Measurements from ENCODE around the gene TMEM98.
"Not testable (repeated sequence)": the region's sequence is repeated elsewhere in the genome, so short reads cannot be mapped to it uniquely, and the experiment has no call there.

The TMEM98 gene

DNA sequence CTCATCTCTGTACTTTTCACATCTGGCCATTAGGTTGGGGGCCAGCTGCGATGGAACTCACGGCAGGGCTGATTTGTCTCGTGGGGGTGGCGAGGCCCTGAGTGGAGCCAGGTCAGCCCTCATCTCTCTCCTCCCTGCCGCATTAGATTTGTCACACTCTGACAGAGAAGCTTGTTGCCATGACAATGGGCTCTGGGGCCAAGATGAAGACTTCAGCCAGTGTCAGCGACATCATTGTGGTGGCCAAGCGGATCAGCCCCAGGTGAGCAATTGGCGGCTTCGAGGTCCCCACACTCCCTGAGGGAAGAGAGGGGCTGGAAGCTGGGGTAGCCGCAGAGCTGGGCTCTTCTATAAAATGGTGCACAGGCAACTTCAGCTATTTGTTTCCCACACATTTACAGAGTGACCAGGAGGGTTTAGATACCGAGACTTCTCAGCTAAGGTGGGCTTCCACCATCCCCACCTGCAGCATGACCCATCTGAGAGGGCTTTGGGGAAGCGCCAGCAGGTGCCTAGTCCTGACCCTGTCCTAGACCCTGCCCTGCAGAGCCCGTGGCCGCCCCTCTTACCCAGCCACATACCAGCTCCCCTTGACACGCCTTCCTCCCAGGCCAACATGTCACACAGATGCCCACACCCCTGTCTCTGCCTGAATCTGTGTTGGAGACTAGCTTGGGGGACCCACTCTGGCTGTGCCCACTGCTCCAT lies 8.4 kb downstream of the TMEM98 start:
- no peak overlapping the region for H3K4me3 ChIP-seq (ENCODE audit: low read depth, low read length)

DNA sequence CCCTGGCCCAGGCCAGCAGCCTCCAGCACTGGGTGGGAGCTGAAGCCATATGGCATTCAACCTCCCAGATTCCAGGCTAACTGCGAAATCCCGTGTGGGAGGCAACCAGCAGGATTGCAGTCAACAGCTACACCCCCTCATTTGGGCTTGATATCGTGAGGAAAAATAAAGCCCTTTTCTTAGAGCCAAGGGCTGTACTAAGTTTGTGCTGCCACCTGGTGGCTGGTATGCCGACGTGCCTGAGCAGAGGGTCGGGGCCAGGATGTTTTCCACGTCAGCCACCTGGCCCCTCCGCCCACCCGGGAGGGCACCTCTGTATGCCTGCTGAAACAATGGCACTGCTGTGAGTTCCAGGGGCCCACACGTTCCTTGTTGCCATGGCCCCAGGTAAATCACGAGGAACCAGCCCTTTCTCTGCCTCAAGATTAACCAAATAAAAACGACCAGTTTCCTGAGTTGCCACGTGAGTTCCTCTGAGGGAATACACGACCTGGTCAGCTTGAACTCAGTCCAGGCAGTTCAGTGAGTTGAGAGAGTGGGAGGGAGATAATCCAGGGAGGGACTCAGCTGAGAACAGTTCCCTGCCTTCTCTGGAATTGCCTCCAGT lies 9.0 kb downstream of the TMEM98 start:
- peak; percentile 39 for DNase-seq (ENCODE audit: low read depth)

More for the DNA sequence above, 8.4 kb downstream of the TMEM98 start:
- no peak for DNase-seq (ENCODE audit: low read depth)

GRCh38 chr17:32940706-32941390 lies 12.9 kb downstream of the TMEM98 start:
- no peak overlapping the region for H3K4me3 ChIP-seq (ENCODE audit: low read depth, low read length)
- no peak for DNase-seq (ENCODE audit: low read depth)

More for the DNA sequence above, 9.0 kb downstream of the TMEM98 start:
- H3K4me3 ChIP-seq (ENCODE audit: low read depth, low read length), result no peak overlapping the region

- DNase-seq (ENCODE audit: low read depth), result no peak
- H3K4me3 ChIP-seq (ENCODE audit: low read depth, low read length), result no peak overlapping the region
Measured at GRCh38 chr17:32941419-32942032, 13.6 kb downstream of the TMEM98 start.

DNA sequence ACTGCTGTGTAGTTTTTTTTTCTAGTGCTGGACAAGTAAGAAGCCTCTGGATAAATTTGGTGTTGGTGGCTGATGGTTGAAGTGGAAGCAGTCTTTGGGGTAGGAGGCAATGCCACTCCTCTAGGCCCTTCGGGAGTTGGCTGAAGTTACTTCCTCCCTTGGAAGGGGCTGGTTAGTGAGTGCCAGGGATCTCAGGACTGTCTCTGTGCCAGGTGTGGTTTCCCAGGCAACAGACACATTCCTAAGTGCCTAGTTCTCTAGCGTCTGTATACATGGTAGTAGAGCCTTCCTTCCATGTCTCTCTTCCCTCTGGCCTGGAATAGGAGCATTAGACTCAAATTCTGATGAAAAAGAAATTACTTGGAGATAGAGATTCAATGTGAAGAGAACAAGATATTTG lies 15.3 kb downstream of the TMEM98 start:
- no peak overlapping the region for H3K4me3 ChIP-seq (ENCODE audit: low read depth, low read length)
- DNase-seq (ENCODE audit: low read depth), result no peak

- DNase-seq (ENCODE audit: low read depth), result peak; percentile 32
- no peak overlapping the region for H3K4me3 ChIP-seq (ENCODE audit: low read depth, low read length)
Measured at GRCh38 chr17:32943647-32944191, 15.8 kb downstream of the TMEM98 start.

DNA sequence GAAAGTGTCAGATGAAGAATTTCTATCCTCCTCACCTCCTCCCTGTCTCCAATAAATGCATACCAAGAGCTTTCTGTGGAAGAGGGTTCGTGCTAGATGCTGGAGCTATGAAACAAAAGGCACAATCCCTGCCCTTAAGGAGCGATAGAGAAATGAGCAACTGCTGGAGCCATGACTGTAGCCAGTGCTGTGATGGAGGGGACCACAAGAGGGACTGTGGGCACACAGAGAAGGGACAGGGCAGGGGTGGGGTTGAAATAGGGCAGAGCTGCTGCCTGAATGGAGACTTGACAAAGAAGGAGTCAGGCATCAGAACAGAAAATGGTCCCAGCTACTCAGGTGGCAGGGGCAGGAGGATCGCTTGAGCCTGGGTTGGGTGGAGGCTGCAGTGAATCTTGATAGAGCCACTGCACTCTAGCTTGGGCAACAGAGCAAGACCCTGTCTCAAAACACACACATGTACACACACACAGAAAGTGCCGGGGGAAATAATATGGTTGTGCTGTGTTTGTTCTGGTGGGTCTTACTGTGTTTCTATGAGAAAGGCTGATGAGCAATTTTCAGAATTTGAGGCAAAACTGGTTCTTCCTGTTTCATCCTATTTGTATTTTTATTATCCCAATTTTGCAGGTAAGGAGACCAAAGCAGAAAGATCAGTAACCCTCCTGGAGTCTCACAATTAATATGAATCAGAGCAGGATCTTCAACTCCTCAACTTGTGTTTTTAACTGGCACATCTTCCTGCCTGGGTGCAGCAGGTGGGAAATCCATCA lies 16.5 kb downstream of the TMEM98 start:
- no peak for DNase-seq (ENCODE audit: low read depth)
- no peak overlapping the region for H3K4me3 ChIP-seq (ENCODE audit: low read depth, low read length)

DNA sequence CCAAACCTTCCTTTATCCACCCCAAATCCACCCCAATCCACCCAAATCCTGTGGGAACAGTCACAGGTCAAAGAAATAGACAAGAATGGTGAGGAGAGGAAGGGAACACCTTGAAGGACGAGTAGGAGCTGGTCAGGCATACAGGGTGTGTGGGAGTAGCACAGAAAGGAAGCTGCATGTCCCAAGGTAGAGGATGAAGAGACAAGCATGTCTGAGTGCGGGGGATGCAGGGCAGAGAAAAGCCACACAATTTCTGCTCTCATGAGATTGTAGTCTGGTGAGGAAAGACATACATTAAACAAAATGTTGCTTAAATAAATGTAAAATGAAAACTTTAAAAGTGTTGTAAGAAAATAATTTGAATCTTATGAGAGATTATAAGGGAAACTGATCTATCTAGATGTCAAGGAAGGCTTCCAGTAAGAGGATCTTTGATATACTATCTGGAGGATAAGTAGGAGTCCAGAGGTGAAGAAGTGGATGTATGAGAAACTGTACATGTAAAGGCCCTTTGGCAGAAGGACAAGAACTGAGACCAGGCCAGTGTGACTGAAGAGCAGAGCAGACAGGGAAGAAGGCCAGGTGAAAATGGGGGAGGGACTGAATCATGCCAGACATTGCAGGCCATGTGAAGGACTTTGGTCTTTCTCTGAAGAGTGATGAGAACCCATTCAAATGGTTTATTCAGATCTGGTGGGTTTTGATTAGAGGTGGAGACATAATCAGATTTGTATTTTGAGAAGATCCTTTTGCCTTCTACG lies 18.6 kb downstream of the TMEM98 start:
- DNase-seq (ENCODE audit: low read depth), result no peak
- H3K4me3 ChIP-seq (ENCODE audit: low read depth, low read length), result no peak overlapping the region

DNA sequence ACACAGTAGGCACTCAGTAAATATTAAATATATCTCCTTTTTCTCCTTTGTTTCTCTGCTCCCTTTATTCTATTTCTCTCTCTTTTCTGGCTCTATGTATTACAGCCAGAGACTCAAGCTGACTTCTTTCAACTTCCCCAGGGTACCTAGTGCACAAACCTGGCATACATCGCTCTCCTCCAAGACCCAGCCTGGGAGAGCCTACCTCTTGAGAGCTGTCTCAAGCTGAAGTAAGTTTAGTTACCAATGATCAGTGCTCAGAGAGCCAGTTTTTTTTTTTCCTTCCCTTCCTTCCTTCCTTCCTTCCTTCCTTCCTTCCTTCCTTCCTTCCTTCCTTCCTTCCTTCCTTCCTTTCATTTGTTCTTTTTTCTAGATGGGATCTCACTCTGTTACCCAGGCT lies 19.8 kb downstream of the TMEM98 start:
- no peak for DNase-seq (ENCODE audit: low read depth)
- no peak overlapping the region for H3K4me3 ChIP-seq (ENCODE audit: low read depth, low read length)

DNA sequence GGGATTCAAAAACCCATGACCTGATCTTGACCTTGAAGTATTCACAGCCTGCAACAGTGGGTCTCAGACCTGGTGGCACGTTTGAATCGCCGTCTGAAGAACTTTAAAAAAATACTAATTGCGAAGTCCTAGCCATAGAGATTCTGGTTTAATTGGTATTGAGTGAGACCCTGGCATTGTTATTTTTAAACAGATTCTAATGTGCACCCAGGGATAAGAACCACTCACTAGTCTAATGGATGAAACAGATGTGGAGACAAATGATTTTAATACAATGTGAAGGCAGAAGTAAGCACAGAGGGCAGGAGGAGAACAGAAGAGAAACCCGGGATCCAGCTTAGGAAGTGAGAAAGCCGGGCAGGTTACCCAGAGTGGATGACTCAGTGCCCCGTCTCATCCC lies 21.2 kb downstream of the TMEM98 start:
- no peak overlapping the region for H3K4me3 ChIP-seq (ENCODE audit: low read depth, low read length)
- no peak for DNase-seq (ENCODE audit: low read depth)

- not testable (repeated sequence) for H3K4me3 ChIP-seq (ENCODE audit: low read depth, low read length); DNase-seq (ENCODE audit: low read depth)
Measured at GRCh38 chr17:32952491-32952890, 24.5 kb downstream of the TMEM98 start.

DNA sequence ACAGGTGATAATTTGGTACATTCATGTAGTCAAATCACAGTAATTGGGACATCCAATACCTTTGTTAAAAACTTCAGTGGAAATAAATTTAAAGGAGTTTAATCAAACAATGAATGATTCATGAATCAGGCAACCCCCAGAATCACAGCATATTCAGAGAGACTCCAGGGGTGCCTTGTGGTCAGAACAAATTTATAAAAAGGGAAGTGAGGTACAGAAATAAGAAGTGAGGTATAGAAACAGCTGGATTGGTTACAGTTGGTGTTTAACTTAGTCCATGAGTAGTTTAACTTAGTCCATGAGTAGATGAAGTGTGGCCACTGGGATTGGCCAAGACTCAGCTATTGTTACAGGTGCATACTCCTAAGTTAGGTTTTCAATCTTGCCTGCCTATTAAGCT lies 25.1 kb downstream of the TMEM98 start:
- H3K4me3 ChIP-seq (ENCODE audit: low read depth, low read length), result no peak overlapping the region
- no peak for DNase-seq (ENCODE audit: low read depth)

- H3K4me3 ChIP-seq (ENCODE audit: low read depth, low read length), result no peak overlapping the region
- DNase-seq (ENCODE audit: low read depth), result no peak
Measured at GRCh38 chr17:32953857-32954256, 25.9 kb downstream of the TMEM98 start.

- no peak overlapping the region for H3K4me3 ChIP-seq (ENCODE audit: low read depth, low read length)
- DNase-seq (ENCODE audit: low read depth), result no peak
Measured at GRCh38 chr17:32954477-32954876, 26.5 kb downstream of the TMEM98 start.

GRCh38 chr17:32955155-32955554 lies 27.2 kb downstream of the TMEM98 start:
- no peak for DNase-seq (ENCODE audit: low read depth)
- no peak overlapping the region for H3K4me3 ChIP-seq (ENCODE audit: low read depth, low read length)

- H3K4me3 ChIP-seq (ENCODE audit: low read depth, low read length), result no peak overlapping the region
- no peak for DNase-seq (ENCODE audit: low read depth)
Measured at GRCh38 chr17:32956240-32956970, 28.5 kb downstream of the TMEM98 start.

GRCh38 chr17:32958418-32958817 lies 30.5 kb downstream of the TMEM98 start:
- DNase-seq (ENCODE audit: low read depth), result no peak
- H3K4me3 ChIP-seq (ENCODE audit: low read depth, low read length), result no peak overlapping the region

GRCh38 chr17:32960815-32961214 lies 32.9 kb downstream of the TMEM98 start:
- no peak for DNase-seq (ENCODE audit: low read depth)
- no peak overlapping the region for H3K4me3 ChIP-seq (ENCODE audit: low read depth, low read length)
